Neural progenitor cell (in vitro differentiated cells): Measurements from ENCODE around the gene GALNTL6.

Source experiments
- CTCF ChIP-seq: fragments of 200-600 bp; sonication (generic); IDR thresholded peaks from 2 replicates; pipeline ENCODE4 v1.5.1; 2017; ENCODE audit warnings: antibody characterized with exemption, mild to moderate bottlenecking
- EZH2 ChIP-seq: fragments of 200-600 bp; sonication (generic); IDR thresholded peaks from 2 replicates; pipeline ENCODE4 v1.6.1; 2017; ENCODE audit warnings: antibody characterized with exemption, mild to moderate bottlenecking, moderate library complexity
- EZH2phosphoT487 ChIP-seq: fragments of 200-600 bp; sonication (generic); IDR thresholded peaks from 2 replicates; pipeline ENCODE4 v1.6.1; 2017; ENCODE audit warnings: antibody characterized with exemption

- TF ChIP-seq CTCF (no peak), EZH2phosphoT487 (no peak), EZH2 (no peak)
These were observed 232.8 kb downstream of the GALNTL6 start for GRCh38 chr4:172045981-172046380.
